Naive thymus-derived CD4-positive, alpha-beta T cell (primary cell): ENCODE data around the gene SULT4A1. TPM values are rescaled to one million over a fixed set of nuclear protein-coding genes. Genes with fewer than 3 reads are reported as not detected.

ENCODE experiments used
- ATAC-seq: fragments of 150-1000 bp; cut with Tn5 transposase; 2 replicates; pipeline ENCODE4 v1.10.0; 2021; ENCODE audit warnings: mild to moderate bottlenecking, moderate library complexity
- CTCF ChIA-PET: fragments of 350-600 bp; sonication (Branson Sonifier 250); formaldehyde crosslinking; loops from one replicate; lab custom pipeline; 2021; ENCODE audit warnings: antibody characterized with exemption; lab: Charles Lee
- POLR2A ChIA-PET: fragments of 350-600 bp; sonication (Branson Sonifier 250); formaldehyde crosslinking; loops from one replicate; lab custom pipeline; 2021; ENCODE audit warnings: antibody characterized with exemption, inconsistent platforms; lab: Charles Lee
- DNase-seq, 9 donors: peaks; one replicate each; pipeline versions ENCODE4 v3.0.0 to v3.0.0-alpha.2; 2020 to 2022; ENCODE audit warnings: mixed read lengths in 1 of 9
- H3K27ac ChIP-seq: one replicate; pipeline ENCODE4 v1.7.0; 2013; ENCODE audit warnings: mild to moderate bottlenecking, low read depth, low read length, moderate library complexity
- H3K27me3 ChIP-seq, 2 donors: one replicate each; pipeline ENCODE4 v1.7.0; 2013; ENCODE audit warnings: low read length in 2 of 2, mild to moderate bottlenecking in 2 of 2, moderate library complexity in 2 of 2; ENCODE audit not compliant: control insufficient read depth in 2 of 2, insufficient read depth in 2 of 2
- H3K36me3 ChIP-seq, 3 experiments: 1 replicate in 2 of 3; 2 replicates in 1 of 3; pipeline ENCODE4 v1.7.0; 2013; ENCODE audit warnings: low read length in 3 of 3, mild to moderate bottlenecking in 3 of 3, moderate library complexity in 1 of 3; ENCODE audit not compliant: insufficient read depth in 3 of 3, control insufficient read depth in 2 of 3
- H3K4me1 ChIP-seq, 2 donors: one replicate each; pipeline ENCODE4 v1.7.0; 2013; ENCODE audit warnings: low read length in 2 of 2, mild to moderate bottlenecking in 2 of 2, moderate library complexity in 1 of 2; ENCODE audit not compliant: control insufficient read depth in 2 of 2, insufficient read depth in 2 of 2
- H3K4me3 ChIP-seq: 2 replicates; pipeline ENCODE4 v1.7.0; 2013; ENCODE audit warnings: mild to moderate bottlenecking, low read length
- H3K9me3 ChIP-seq, 3 experiments: 1 replicate in 2 of 3; 2 replicates in 1 of 3; pipeline ENCODE4 v1.7.0; 2013; ENCODE audit warnings: low read length in 3 of 3; ENCODE audit not compliant: control insufficient read depth in 2 of 3
- H3K27ac Mint-ChIP-seq, 9 donors: one replicate each; pipeline ENCODE4 v1.8.0; 2020 to 2022; ENCODE audit warnings: mixed read lengths in 9 of 9, mild to moderate bottlenecking in 8 of 9, moderate library complexity in 5 of 9, inconsistent platforms in 2 of 9
- H3K27me3 Mint-ChIP-seq, 5 donors: one replicate each; pipeline ENCODE4 v1.8.0; 2021 to 2022; ENCODE audit warnings: mixed read lengths in 5 of 5, mild to moderate bottlenecking in 1 of 5
- H3K36me3 Mint-ChIP-seq, 5 donors: one replicate each; pipeline ENCODE4 v1.8.0; 2020 to 2022; ENCODE audit warnings: mixed read lengths in 5 of 5, mild to moderate bottlenecking in 3 of 5, inconsistent platforms in 1 of 5
- H3K4me1 Mint-ChIP-seq, 7 donors: one replicate each; pipeline ENCODE4 v1.8.0; 2020 to 2022; ENCODE audit warnings: mixed read lengths in 7 of 7, mild to moderate bottlenecking in 3 of 7, inconsistent platforms in 1 of 7
- H3K4me3 Mint-ChIP-seq, 10 donors: one replicate each; pipeline ENCODE4 v1.8.0; 2020 to 2022; ENCODE audit warnings: mild to moderate bottlenecking in 10 of 10, mixed read lengths in 10 of 10, moderate library complexity in 6 of 10, inconsistent platforms in 2 of 10
- H3K9me3 Mint-ChIP-seq, 11 donors: one replicate each; pipeline ENCODE4 v1.8.0; 2020 to 2022; ENCODE audit warnings: mixed read lengths in 11 of 11, mild to moderate bottlenecking in 4 of 11, inconsistent platforms in 1 of 11, moderate library complexity in 1 of 11
- intact Hi-C, 2 donors: fragments of 100-400 bp; cut with micrococcal nuclease; formaldehyde crosslinking; loops; one replicate each; pipeline ENCODE4 v1.15.1; 2023
- polyA plus RNA-seq, 2 donors: library from polyadenylated mRNA; unstranded; fragments of 300-500 nt; fragmentation: Illumina TruSeq; gene quantifications; one replicate each; pipeline ENCODE4 v1.2.3, GENCODE V29; 2021
- total RNA-seq, 6 experiments: library from RNA in 5 of 6; stranded (reverse) in 5 of 6; gene quantifications; 1 replicate in 5 of 6; 2 replicates in 1 of 6; pipeline ENCODE4 v1.2.3 and lab custom pipeline; 2021 to 2026

The SULT4A1 gene
- total and polyA plus RNA-seq, 7 experiments from 2014 or later, result not detected

GRCh38 chr22:43782448-43782847 lies 79.9 kb downstream of the SULT4A1 start:
- ChIA-PET POLR2A (no interaction called here), CTCF (no interaction called here)
- no peaks in the 10 kb centered on the region for H3K36me3 ChIP-seq
- intact Hi-C loops, result no loop called here
- H3K9me3 ChIP-seq, result no peaks in the 10 kb centered on the region
- no peak for DNase-seq
- H3K27ac Mint-ChIP-seq, result no peak overlapping the region
- no peaks in the 10 kb centered on the region for H3K4me1 ChIP-seq
- no peaks in the 10 kb centered on the region for H3K9me3 Mint-ChIP-seq
- H3K36me3 Mint-ChIP-seq, result peaks cover 0 to 12% (median 0%) of the 10 kb centered on the region in 5 donors
- H3K27me3 Mint-ChIP-seq, result peaks cover 4 to 18% (median 16%) of the 10 kb centered on the region in 5 donors
- H3K27me3 ChIP-seq, result no peaks in the 10 kb centered on the region
- no peak overlapping the region for H3K4me3 ChIP-seq
- no peak for ATAC-seq
- H3K4me1 Mint-ChIP-seq, result peaks cover 0 to under 1% (median 0%) of the 10 kb centered on the region in 7 donors
- H3K27ac ChIP-seq, result no peak overlapping the region
- H3K4me3 Mint-ChIP-seq, result no peak overlapping the region

- Mint-ChIP-seq H3K36me3 (peaks cover 0 to 12% (median 0%) of the 10 kb centered on the region in 5 donors), H3K9me3 (no peaks in the 10 kb centered on the region), H3K27me3 (peaks cover 0 to 11% (median 3%) of the 10 kb centered on the region in 5 donors), H3K4me1 (peaks cover 0 to 2% (median 0%) of the 10 kb centered on the region in 7 donors), H3K27ac (no peak overlapping the region), H3K4me3 (no peak overlapping the region)
- no peaks in the 10 kb centered on the region for H3K9me3 ChIP-seq
- no peak for DNase-seq
- H3K4me1 ChIP-seq, result no peaks in the 10 kb centered on the region
- no peaks in the 10 kb centered on the region for H3K27me3 ChIP-seq
- H3K27ac ChIP-seq, result no peak overlapping the region
- ChIA-PET CTCF (no interaction called here), POLR2A (interaction anchor here (0.6 kb wide), 1 partner anchor 24 kb away, joined by 3 read pairs; no protein-coding TSS in a partner anchor)
- H3K36me3 ChIP-seq, result no peaks in the 10 kb centered on the region
- ATAC-seq, result no peak
- intact Hi-C loops, result no loop called here
- no peak overlapping the region for H3K4me3 ChIP-seq
These were observed 85.0 kb downstream of the SULT4A1 start for GRCh38 chr22:43777286-43777685.

GRCh38 chr22:43776081-43776670 lies 86.1 kb downstream of the SULT4A1 start:
- Histone ChIP-seq H3K27me3 (no peaks in the 10 kb centered on the region), H3K36me3 (no peaks in the 10 kb centered on the region), H3K4me1 (no peaks in the 10 kb centered on the region), H3K27ac (no peak overlapping the region), H3K4me3 (no peak overlapping the region), H3K9me3 (no peaks in the 10 kb centered on the region)
- POLR2A ChIA-PET, result no interaction called here
- Mint-ChIP-seq H3K4me3 (no peak overlapping the region), H3K27me3 (peaks cover 0 to 11% (median 3%) of the 10 kb centered on the region in 5 donors), H3K4me1 (peaks cover 0 to 2% (median 0%) of the 10 kb centered on the region in 7 donors), H3K36me3 (peaks cover 0 to 12% (median 0%) of the 10 kb centered on the region in 5 donors), H3K27ac (no peak overlapping the region), H3K9me3 (no peaks in the 10 kb centered on the region)
- CTCF ChIA-PET, result no interaction called here
- ATAC-seq (no peak), DNase-seq (no peak)
- intact Hi-C loops, result no loop called here

Other genes starting within 250 kb of the SULT4A1 start
- gene EFCAB6, start 50.2 kb downstream of the SULT4A1 start, total RNA-seq, result 1 to 10 TPM in 2 of 5 experiments, under 1 TPM in 2, not detected in 1; 0.16 to 1.4 (median 0.90) TPM
- under 1 TPM; 0.08 to 0.11 TPM for gene EFCAB6, start 50.2 kb downstream of the SULT4A1 start, polyA plus RNA-seq
- gene PNPLA5, start 29.5 kb upstream of the SULT4A1 start, total RNA-seq, result not detected
- gene PNPLA5, start 29.5 kb upstream of the SULT4A1 start, polyA plus RNA-seq, result not detected
- under 1 TPM in 2 of 5 experiments, not detected in 3; 0.19 to 0.29 TPM for gene PNPLA3, start 61.3 kb upstream of the SULT4A1 start, total RNA-seq
- not detected for gene PNPLA3, start 61.3 kb upstream of the SULT4A1 start, polyA plus RNA-seq
- gene SAMM50, start 92.9 kb upstream of the SULT4A1 start, total RNA-seq, result 10 to 100 TPM; 25.9 to 47.1 (median 34.0) TPM
- gene SAMM50, start 92.9 kb upstream of the SULT4A1 start, polyA plus RNA-seq, result 10 to 100 TPM; 61.7 to 62.3 TPM
- gene PARVB, start 161.8 kb upstream of the SULT4A1 start, total RNA-seq, result 10 to 100 TPM in 2 of 5 experiments, 1 to 10 TPM in 3; 3.9 to 51.2 (median 8.1) TPM
- gene PARVB, start 161.8 kb upstream of the SULT4A1 start, polyA plus RNA-seq, result under 1 TPM; 0.18 to 0.38 TPM